HG03280 (cell line): ENCODE measurements around the gene DPP10.
"Not testable (repeated sequence)": the region's sequence is repeated elsewhere in the genome, so short reads cannot be mapped to it uniquely, and the experiment has no call there.

ENCODE experiments used
- ATAC-seq: cut with Tn5 transposase; IDR thresholded peaks from one replicate; pipeline ENCODE4 v1.9.1; 2021; ENCODE audit warnings: mild to moderate bottlenecking, moderate library complexity; ENCODE audit not compliant: unreplicated experiment

DPP10 gene

GRCh38 chr2:114937366-114937930, 495.0 kb downstream of the DPP10 start:
- ATAC-seq, result no peak

- ATAC-seq, result no peak
These were observed 498.5 kb downstream of the DPP10 start for GRCh38 chr2:114940785-114941458.

GRCh38 chr2:114949228-114949804, 506.9 kb downstream of the DPP10 start:
- ATAC-seq, result no peak

- ATAC-seq, result no peak
These were observed 517.9 kb downstream of the DPP10 start for GRCh38 chr2:114960389-114960788.

- no peak for ATAC-seq
These were observed 520.1 kb downstream of the DPP10 start for GRCh38 chr2:114962532-114962931.

GRCh38 chr2:114968748-114969400, 526.4 kb downstream of the DPP10 start:
- no peak for ATAC-seq

- not testable (repeated sequence) for ATAC-seq
These were observed 561.9 kb downstream of the DPP10 start for GRCh38 chr2:115004321-115004720.

GRCh38 chr2:115011721-115012120, 569.3 kb downstream of the DPP10 start:
- no peak for ATAC-seq

GRCh38 chr2:115022013-115022412, 579.6 kb downstream of the DPP10 start:
- ATAC-seq, result not testable (repeated sequence)

- ATAC-seq, result no peak
These were observed 592.4 kb downstream of the DPP10 start for GRCh38 chr2:115034801-115035200.

GRCh38 chr2:115036818-115037217, 594.4 kb downstream of the DPP10 start:
- ATAC-seq, result no peak

- ATAC-seq, result no peak
These were observed 615.0 kb downstream of the DPP10 start for GRCh38 chr2:115057473-115057872.

GRCh38 chr2:115070002-115070401, 627.6 kb downstream of the DPP10 start:
- no peak for ATAC-seq

- ATAC-seq, result no peak
These were observed 629.1 kb downstream of the DPP10 start for GRCh38 chr2:115071534-115071933.

GRCh38 chr2:115075800-115076199, 633.4 kb downstream of the DPP10 start:
- no peak for ATAC-seq

GRCh38 chr2:115077626-115078025, 635.2 kb downstream of the DPP10 start:
- no peak for ATAC-seq

GRCh38 chr2:115083225-115083624, 640.8 kb downstream of the DPP10 start:
- ATAC-seq, result no peak

GRCh38 chr2:115083711-115084110, 641.3 kb downstream of the DPP10 start:
- ATAC-seq, result no peak

- no peak for ATAC-seq
These were observed 642.0 kb downstream of the DPP10 start for GRCh38 chr2:115084446-115084845.

- not testable (repeated sequence) for ATAC-seq
These were observed 643.7 kb downstream of the DPP10 start for GRCh38 chr2:115086051-115086620.

- ATAC-seq, result no peak
These were observed 652.0 kb downstream of the DPP10 start for GRCh38 chr2:115094441-115094840.

GRCh38 chr2:115105966-115106365, 663.5 kb downstream of the DPP10 start:
- no peak for ATAC-seq
